C4-2B (cell line): ENCODE measurements around the gene RPH3AL.

Experiments
- H3K27ac ChIP-seq: fragments of 450-650 bp; 2 replicates; pipeline ENCODE4 v1.5.1; 2017
- CTCF ChIP-seq: fragments of 450-650 bp; conservative IDR thresholded peaks from 2 replicates; pipeline ENCODE4 v1.5.1; 2017; ENCODE audit warnings: mild to moderate bottlenecking
- ZFX ChIP-seq: fragments of 450-650 bp; IDR thresholded peaks from 2 replicates; pipeline ENCODE4 v1.6.1; 2017

The RPH3AL gene

DNA sequence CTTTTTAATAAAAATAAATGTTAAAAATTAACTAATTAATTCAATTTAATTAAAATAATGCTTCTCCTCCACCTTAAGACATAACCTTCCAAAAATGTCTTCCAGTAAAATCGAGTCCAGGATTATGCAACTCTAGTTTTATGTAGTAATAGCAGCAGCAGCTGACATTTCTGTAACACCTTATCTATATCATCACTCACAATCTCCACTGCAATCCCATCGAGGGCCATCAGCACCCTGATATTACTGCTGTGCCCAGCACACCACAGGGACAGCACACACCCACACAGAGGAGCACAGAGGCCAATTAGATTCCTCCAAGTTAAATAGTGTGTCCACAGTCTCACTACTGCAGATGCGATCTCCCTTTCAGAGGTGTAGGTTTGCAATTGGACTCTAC, 2.9 kb downstream of the RPH3AL start:
- H3K27ac ChIP-seq: peak overlapping the region; percentile 73
- TF ChIP-seq ZFX (no peak), CTCF (no peak)

GRCh38 chr17:348692-349425, 3.7 kb downstream of the RPH3AL start:
- peak overlapping the region; percentile 73 for H3K27ac ChIP-seq
- TF ChIP-seq ZFX (no peak), CTCF (no peak)

- peak overlapping the region; percentile 73; the same call in 1 of the 2 replicates for H3K27ac ChIP-seq
- TF ChIP-seq ZFX: no peak
- TF ChIP-seq CTCF: no peak
Observed at GRCh38 chr17:348012-348411, 4.6 kb downstream of the RPH3AL start.

DNA sequence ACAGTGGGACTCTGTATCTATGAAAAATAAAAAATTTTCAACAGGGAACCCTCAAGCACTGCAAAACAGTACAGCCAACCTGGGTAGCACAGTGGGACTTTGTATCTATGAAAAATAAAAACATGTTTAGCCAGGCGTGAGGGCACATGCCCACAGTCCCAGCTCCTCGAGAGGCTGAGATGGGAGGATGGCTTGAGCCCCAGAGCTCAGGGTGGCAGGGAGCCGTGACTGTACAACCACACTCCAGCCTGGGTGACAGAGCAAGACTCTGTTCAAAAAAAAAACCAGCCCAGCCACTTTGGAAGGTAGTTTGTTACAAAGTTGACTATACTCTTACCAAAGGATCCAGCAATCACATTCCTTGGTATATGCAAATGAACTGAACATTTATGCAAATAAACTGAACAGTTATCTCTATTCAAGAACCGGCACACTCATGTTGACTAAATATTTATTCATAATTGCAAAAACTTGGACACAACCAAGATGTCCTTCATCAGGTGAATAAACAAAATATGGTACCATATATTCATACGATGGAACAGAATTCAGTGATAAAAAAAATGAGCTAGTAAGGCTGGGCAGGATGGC, 5.2 kb downstream of the RPH3AL start:
- TF ChIP-seq CTCF: no peak
- H3K27ac ChIP-seq: no peak overlapping the region

DNA sequence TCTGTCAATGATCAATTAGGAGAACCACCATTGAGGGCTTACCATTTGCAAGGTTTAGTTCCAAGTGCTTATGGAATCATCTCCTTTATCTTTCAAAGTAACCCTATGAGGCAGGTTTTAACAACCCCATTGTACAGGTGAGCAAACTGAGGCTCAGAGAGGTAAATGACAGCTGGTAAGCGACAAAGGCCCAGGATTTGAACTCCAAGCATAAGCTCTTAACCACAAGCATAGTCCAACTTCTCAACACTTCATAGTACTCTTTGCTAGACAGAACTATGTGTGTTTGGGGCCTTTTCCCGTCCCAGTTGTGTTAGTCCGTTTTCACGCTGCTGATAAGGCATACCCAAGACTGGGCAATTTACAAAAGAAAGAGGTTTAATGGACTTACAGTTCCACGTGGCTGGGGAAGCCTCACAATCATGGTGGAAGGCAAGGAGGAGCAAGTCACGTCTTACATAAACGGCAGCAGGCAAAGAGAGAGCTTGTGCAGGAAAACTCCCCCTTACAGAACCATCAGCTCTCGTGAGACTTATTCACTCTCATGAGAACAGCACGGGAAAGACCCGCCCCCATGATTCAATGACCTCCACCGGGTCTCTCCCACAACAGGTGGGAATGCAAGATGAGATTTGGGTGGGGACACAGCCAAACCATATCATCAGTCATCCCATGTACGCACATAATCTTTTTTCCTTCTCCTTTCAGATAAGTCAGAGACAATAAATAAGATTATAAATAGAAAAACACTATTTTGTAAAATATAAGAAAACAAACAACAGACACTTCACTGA, 6.4 kb downstream of the RPH3AL start:
- TF ChIP-seq ZFX (no peak), CTCF (no peak)
- H3K27ac ChIP-seq: no peak overlapping the region

GRCh38 chr17:345261-345660, 7.3 kb downstream of the RPH3AL start:
- H3K27ac ChIP-seq: no peak overlapping the region
- TF ChIP-seq ZFX (no peak), CTCF (no peak)
